SK-N-DZ (cell line): ENCODE results near the gene TMEM151A.
A peak's percentile ranks its signal among the peaks of the same experiment; 100 is the strongest.

Source experiments
- DNase-seq: peaks from one replicate; pipeline ENCODE4 v3.0.0-alpha.2; 2015; ENCODE audit warnings: low spot score

TMEM151A gene

DNA sequence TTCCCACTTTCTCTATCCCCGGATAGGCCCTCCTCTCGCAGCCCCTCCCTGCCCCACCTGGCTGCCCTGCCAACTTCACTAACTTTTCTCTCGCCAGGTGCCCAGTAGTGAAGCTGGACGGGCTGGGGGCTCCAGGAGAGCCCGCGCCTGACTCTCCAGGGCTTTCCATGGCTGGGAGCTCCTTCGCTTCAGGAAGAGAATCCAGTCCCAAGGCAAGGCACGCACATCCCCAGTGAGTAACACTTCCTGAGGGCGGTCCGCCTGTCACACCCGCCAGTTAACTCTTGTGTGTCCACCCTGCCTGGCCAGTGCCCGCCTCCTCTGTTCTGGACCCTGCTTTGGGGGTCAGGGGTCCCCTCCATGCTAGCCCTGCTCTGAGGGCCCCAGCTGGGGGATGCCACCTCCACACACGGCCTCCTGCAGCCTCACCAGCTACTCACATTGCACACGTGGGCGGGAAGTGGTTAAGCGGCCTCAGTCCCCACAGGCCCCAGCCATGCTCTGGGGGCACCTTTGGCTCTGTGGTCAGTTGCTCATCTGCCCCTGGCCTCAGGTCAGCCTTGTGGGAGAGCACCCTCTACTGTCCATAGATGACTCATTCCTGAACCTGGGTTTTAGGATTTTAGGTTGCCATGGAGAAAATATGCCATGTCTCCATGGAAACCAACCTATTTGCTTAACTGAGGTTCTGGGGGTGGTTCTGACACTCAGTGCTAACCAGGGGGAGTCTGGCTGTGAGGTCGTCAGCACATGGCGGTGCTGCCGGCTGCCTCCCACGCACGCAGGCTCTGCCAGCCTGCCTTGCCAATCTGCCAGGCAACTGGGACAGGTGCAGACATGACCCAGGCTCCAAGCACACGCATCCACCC is 44.8 kb downstream of the TMEM151A start, which contains the start of gene RIN1:
RIN1 (minus strand) TSS at position 201 of the 869 bp plus-strand sequence; CDS start at position 169, 32 bp downstream.
- peak; percentile 62 for DNase-seq

DNA sequence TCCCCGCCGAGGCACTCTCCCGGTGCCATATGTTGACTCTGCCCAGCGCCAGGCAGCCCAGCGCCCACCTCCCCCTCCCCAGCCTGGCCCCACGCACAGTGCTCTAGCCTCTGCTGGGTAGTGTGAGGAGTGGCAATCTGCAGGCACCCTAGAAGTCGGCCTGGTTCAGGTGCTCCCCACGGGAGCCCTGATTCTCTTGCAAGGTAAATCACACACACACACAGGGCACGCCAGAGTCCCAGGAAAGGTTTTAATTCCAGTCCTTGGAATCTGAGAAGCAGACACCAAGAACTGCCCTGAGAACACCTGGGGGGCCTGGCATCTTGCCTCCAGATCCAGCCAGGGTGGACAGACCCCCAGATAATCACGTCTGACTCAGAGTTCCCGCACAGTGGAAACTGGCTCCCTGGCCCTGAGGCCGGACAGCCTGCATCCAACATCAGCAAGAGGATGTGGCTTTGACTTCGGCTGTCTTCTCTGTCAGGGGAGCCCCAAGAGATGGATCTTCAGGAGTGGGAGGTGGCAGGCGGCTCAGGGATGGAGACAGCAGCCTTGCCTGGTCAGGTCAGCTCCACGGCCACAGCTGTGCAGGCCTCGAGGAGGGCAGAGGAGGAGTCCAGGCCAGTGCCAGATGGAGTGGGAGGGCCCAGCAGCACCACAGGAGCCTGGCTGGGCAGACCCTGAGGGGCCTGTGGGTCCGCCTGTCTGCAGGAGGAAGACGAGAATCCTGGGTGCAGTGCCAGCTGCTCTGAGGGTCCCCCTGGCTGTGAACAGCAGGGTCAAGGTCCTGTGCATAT is 45.6 kb downstream of the TMEM151A start:
- DNase-seq = no peak

DNA sequence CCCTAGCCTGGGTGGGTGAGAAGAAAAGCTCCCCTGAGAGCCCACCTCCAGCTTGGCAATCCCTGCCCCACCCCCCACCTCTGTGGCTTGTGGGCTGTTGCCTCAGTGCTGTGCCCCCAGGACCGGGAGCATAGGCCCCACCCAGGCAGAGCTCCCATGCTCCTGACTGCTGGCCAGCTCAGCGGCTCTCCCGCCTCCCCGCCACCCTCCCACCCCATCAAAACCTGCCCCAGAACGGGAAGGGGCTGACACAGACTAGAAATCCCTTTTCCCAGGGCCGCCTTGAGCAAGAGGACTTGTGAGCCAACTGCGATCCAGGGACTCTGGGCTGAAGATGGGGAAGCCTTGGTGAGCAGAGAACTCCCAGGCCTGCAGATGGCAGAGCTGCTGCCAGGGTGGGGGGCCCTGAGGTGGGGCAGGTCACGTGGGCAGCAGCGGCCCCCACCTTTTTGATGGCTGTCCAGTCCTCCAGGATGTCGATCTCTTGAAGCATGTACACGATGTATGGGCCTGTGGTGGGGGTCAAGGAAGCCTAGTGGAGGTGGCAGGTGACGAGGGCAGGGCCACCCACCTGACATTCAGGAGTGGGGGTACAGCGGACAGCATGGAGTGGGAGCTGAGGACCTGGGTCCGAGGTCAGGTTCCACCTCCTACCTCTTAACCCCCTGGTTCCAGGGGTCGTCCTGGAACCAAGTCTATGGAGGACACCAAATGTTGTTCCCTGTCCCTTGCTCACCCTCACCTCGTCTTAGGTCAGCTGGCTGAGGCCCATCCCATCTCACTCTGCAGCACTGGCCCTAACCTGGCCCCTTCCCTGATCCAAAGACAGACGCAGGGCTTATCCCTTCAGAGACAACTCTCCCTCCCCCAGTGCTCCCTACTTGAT is 46.8 kb downstream of the TMEM151A start:
- DNase-seq = no peak

DNA sequence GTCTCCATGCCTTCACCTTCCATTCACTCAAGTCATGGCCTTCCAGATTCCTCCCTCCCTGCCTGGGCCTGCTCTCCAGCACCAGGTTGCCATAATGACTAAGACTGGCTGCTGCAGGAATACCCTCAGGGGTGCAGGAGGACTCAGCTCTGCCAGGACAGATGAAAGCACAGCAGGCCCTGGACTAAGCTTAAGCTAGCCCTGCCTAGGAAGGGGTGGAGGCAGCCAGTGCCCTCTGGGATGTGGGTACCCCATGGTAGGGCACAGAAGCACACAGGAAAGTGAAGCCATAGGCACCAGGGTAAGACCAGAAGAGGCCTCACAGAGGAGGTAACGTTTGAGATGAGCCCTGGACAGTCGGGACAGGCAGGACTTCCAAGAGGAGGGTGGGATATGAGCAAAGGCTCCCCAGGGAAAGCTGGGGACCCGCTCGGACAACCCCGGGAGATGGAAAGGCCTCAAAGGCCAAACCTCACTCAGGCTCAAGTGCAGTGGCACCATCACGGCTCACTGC is 47.5 kb downstream of the TMEM151A start:
- DNase-seq = no peak

DNA sequence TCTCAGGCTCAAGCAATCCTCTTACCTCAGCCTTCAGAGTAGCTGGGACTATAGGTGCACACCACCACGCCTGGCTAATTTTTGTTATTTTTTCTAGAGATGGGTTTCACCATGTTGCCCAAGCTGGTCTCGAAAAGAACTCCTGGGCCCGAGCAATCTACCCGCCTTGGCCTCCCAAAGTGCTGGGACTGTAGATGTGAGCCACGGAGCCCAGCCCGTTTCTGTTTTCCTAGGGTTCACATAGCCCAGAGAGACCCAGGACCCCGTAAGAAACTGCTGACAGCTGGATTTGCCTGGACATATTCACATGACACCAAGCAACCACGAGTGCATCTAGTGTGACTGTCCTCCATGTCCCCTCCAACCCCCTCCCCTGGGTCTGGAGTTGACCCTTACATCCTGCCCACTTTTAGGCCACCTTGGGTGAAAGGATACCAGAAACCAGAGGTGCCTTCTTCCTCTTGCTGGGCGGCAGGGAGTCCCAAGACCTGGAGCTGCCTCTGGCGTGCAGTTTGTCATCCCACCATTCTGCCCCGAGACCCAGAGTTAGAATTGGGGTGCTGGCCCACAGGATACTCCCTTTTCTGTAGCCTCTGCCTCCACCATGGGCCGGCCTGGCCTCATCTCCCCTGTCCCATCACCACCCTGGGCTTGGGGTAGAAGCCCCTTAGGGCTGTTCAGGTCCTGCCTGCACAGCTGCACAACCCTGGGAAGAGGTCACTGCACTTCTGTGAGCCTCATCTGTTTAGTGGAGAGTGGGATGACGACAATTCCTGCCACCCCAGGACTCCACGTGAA is 48.2 kb downstream of the TMEM151A start:
- no peak for DNase-seq

DNA sequence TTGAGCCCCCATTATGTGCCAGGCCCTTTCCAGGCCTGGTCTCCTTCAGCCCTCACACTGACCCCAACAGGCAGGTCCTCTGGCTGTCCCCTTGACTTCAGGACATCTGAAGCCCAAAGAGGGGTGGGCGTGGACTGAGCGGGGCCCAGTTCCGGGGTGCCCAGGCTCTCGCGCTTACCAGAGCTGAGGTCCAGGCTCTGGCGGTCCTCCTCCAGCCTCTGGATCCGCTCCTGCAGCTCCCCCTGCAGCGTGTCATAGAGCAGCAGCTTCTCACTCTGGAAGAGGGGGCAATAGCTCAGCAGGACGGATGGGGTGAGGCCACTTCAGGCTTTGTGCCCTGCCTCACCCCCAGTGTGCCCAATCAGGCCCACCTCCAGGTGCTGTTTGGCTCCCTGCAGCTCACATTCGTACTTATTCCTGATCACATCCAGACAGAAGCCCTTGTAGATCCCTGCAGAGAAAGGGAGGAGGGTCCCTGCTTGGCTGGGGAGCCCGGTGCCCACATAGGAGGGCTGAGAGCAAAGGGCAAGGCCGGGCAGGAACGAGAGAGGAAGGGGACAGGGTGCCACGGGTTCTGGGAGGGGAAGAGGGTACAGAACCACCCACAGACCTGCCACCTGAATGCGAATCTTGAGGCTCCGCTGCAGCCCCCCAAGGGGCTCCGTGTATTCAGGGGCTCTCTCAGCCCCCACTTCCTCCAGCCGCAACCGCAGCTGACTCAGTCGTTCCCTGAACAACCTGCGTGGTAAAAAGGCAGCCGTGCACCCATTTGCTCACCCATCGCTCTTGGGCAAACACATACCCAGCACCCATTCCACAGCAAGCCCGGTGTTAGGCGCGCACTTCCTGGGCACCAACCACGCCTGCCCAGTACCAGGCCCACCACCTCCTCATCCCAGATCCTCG is 49.2 kb downstream of the TMEM151A start:
- DNase-seq = no peak

DNA sequence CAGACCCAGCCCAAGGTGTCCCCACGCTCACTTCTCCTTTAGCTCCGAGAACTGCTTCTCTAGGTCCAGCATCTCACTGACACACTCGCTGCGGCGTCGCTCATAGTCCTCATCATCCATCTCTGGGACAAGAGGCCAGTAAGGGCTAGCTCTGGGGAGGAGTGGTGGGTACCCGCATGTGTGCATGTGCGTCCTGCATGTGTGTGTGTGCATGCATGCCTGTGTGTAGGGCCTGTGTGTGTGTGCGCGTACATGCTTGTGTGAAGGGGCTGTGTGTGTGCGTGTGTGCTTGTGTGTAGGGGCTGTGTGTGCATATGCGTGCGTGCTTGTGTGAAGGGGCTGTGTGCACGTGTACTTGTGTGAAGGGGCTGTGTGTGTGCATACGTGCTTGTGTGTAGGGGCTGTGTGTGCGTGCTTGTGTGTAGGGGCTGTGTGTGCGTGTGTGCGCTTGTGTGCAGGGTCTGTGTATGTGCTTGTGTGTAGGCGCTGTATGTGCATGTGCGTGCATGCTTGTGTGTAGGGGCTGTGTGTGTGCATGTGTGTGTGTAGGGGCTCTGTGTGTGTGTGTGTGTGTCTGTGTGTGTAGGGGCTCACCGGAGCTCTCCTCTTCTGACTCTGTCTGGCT is 49.9 kb downstream of the TMEM151A start:
- no peak for DNase-seq

DNA sequence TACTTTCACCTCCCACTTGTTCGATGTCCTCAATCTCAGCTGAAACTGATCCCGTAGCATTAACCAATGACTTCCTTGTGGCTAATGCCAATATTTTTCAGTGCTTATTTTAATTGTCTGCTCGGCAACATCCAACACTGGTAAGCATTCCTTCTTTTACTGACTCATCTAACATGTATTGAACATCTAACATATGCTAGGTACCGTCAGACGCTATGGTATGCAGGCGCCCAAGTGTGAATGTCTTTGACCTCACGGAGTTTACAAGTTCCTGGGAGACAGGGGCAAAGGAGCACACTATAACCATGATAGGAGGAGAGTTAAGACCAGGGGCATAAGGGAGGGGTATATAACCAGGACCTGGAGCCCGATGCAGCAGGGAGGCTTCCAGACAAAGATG is 51.5 kb downstream of the TMEM151A start:
- no peak for DNase-seq

DNA sequence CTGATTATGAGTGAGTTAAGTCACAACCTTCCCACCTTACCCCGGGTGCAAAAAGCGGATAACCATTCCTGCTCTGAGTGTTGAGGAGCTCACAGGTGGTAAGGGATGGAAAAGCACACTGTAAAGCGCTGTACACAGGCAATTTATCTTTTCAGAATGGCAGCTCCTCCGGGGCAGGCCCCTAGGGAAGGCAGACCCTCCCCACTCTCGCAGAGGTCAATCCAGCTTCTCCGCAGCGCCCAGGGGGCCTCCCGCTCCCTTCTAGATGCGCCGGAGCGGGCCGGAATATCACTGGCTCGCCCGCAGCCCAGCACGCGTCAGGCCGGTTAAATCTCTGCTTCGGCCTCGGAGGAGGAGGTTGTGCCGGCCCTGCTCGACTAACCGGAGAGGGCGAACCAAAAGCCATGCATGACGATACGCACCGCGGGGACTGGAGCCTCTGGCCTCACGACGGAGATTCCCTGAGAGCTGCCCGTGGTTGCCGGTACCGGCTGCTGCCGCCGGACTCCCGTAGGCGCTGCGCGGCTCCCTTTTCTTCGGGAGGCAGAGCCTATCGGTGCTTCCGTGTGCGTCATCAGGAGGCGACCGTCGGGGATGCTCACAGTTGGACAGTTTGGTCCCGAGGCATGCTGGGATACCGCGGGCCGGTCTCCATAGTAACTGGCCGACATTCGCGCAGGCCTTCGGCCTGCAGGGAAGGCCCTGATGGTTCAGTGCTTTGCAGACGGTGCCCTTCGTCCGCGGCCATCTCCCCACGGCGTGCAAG is 53.0 kb downstream of the TMEM151A start, which contains the start of gene BRMS1:
BRMS1 (minus strand) TSS at position 555 of the 766 bp plus-strand sequence. CDS start 2,870 bp downstream, outside the sequence.
- DNase-seq = peak; percentile 95

DNA sequence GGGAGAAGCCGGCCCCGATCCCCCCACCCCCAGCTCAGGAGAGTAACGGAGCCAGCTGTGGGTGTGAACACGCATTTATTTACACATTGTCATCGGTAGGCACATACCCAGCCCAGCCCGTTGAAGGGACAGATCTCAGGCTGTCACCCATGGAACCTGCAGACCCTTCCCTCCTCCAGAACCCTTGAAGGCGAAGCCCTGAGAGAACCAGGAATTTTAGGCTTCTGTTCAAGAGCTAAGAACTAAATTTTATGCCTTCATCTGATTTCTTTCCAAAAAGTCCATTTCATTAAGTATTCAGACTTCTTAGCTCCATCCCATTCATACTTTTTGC is 53.6 kb downstream of the TMEM151A start:
- DNase-seq = no peak
